GM21717 (cell line): Measurements from ENCODE around the gene DTWD2.
"Not testable (repeated sequence)": the region's sequence is repeated elsewhere in the genome, so short reads cannot be mapped to it uniquely, and the experiment has no call there.

Experiments used
- ATAC-seq: cut with Tn5 transposase; IDR thresholded peaks from one replicate; pipeline ENCODE4 v1.9.1; 2021; ENCODE audit warnings: mild to moderate bottlenecking, moderate library complexity; ENCODE audit not compliant: unreplicated experiment

Gene DTWD2

DNA sequence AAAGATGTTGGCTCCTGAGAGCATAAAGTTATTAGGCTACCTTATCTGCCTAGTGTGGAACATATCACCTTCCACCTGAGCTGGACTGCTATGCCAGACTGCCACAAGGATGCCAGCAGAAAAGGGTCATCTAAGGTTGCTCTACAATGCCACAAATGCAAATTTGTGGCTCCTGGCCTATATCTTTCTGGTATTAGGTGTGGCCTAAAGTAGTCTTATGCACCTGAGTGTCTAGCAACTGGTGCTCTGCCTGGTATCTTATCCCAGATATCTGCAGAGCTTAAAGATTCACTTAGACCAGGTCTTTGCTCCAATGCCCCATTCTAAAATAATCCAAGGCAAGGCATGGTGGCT is 34.7 kb downstream of the DTWD2 start:
- ATAC-seq, result no peak

- ATAC-seq, result no peak
Measured at GRCh38 chr5:118952992-118953651, 35.2 kb downstream of the DTWD2 start.

GRCh38 chr5:118952306-118952705 is 36.0 kb downstream of the DTWD2 start:
- ATAC-seq, result not testable (repeated sequence)

DNA sequence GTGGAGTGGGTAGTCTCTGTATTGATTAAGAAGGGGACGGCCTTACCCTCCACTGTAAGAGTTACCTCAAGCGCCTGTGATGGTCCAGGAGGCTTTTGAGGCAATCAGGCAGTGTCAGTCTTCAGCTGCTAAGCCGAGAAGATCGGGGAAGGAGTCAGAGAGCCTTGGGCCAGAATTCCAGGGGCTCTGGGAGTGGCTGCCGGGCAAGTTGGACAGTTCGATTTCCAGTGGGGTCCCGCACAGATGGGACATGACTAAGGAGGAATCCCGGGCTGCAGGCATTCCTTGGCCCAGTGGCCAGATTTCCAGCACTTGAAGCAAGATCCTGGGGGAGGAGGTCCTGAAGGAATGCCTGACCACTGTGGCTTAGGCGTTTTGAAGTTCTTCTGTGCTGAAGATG is 38.0 kb downstream of the DTWD2 start:
- not testable (repeated sequence) for ATAC-seq

DNA sequence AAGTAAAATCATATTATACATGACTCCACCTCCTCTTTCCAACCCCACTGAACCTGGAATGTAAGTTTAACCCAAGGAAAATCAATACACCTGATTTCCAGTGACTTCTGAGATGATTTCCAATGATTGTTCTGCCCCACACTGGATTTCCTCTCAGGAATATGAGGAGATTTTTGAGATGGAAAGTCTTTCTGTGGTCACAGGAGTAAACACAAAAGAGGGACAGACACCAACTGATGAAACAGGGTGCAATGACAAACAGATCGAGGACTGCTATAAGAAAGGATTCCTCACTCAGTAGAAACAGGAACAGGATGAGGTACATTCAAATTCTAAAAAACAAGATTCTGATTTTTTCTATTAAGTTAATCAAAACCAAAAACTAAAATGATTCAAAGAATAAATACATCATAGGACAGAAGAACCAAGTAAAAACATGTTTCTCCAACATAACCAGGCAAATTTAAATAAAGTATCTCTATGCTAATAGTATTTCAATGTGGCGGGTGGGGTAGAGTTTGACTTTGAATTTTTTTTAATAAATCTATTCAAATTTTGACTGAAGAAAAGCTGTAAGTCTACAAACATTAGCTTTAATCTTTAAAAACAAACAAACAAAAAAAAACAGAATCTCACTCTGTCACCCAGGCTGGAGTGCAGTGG is 42.1 kb downstream of the DTWD2 start:
- ATAC-seq, result no peak

DNA sequence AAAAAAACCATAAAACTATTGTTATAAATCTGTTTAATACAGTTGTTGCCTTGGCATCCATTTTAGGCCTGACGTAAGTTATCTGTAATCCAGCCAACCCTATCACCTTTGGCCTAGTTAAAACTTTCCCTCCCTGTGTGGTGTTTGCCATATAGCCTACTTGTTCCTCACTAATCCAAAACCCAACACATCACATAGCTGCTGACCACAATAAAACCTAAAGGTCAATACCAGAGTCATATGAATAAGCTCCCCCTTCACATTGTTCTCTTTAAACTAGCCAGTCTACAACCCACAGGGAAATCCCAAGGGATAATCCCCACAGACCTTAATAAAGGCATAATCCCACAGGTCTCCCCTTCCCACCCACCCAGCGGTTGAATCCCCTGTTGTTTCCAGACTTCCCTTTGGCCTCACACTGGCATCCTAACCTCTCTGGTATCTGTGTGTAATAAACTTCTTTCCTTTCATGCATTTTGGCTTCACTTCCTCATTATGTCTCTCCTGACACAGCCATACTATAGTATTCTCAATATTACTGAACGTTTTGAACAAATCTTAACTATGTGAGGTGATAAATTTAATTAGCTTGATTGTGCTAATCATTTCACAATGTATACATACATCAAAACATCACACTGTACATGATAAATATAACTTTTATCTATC is 50.8 kb downstream of the DTWD2 start:
- ATAC-seq, result no peak

DNA sequence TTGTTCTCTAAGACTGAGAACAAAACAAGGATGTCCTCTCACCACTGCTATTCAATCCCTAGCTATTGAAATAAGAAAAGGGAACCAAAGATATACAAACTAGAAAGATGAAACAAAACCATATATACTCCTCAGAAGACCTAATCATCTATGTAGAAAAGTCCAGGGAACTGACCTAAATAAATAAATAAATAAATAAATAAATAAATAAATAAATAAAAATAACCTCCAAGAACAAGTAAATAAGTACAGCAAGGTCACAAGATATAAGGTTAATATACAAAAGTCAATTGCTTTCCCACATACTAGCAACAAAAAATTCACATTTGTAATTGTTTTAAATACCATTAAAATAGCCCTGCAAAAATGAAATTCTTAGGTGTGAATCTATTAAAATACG is 54.6 kb downstream of the DTWD2 start:
- ATAC-seq, result no peak

DNA sequence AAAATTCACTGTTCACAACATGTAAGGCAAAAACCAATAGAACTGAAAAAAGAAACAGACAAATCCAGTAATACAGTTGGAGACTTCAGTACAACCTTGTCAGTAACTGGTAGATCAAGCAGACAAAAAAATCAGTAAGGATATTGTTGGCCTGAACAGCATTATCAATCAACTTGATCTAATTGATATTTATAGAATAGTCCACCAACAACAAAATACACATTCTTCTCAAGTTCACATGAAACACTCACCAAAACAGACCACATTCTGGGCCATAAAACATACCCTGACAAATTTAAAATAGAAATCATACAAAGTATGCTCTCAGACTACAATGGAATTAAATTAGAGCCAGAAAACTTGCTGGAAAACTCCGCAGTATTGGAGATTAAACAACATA is 56.8 kb downstream of the DTWD2 start:
- no peak for ATAC-seq

- ATAC-seq, result no peak
Measured at GRCh38 chr5:118924006-118924389, 64.3 kb downstream of the DTWD2 start.

DNA sequence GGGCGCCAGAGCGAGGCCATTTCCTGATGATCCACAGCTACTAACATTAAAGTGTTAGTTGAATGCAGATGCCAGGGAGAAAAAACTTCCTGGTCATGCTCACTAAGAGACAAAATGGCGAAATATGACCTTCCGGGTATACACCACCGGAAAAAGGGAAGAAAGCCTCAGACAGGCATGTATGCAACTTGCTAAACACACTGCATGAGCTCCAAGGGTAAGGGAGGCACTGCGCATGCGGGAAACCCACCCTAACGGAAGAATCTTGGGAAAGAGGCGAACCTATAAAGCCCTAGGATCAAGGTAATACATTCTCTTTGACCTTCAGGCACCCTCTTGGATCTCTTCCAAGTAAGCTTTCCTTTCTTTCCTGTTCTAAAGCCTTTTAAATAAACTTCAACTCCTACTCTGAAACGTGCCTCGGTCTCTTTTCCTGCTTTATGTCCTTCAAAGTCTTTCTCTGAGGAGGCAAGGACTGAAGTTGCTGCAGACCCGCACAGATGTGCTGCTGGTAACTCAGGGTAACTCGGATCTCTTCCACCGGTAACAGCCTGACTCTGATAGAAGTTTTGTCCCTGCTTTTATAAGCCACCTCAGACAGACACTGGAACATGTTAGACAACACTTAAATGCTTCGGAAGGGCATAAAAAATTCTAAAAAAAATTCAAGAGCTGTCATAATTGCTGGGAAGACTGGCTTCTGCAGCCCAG is 64.9 kb downstream of the DTWD2 start:
- ATAC-seq, result no peak

- no peak for ATAC-seq
Measured at GRCh38 chr5:118921866-118922265, 66.5 kb downstream of the DTWD2 start.

DNA sequence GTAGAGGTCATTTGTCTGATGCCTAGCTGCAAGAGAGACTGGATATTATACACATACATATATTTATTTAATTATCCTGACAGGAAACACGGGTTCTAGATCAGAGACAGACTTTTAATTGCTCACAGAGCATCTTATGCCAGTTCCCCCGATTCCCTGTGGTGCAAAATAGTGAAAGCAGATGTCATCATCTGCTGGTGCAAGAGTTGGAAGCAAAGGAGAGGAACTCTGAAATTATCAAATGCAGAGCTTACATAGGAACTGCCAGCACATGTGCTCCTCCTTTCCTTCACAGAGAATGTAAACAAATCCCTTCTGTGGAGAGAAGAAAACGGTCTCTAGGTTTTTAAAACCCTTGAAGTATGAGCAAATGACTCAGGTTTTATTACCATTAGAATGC is 69.3 kb downstream of the DTWD2 start:
- ATAC-seq, result no peak

DNA sequence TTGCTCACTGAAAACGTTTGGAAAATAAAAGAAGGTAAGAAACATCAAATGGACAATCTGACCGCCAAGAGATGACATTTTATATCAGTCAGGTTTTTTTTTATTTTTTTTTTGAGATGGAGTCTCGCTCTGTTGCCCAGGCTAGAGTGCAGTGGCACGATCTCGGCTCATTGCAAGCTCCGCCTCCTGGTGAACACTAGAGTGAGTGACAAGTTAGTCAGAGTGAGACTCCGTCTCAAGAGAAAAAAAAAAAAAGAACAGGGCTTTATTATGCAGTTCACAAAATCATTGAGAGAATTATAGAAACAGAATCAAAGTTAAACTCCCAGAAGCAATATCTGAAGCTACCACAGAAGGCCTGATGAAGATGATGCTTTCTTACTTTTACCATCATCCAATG is 70.1 kb downstream of the DTWD2 start:
- ATAC-seq, result no peak

GRCh38 chr5:118907536-118907935 is 80.8 kb downstream of the DTWD2 start:
- not testable (repeated sequence) for ATAC-seq

DNA sequence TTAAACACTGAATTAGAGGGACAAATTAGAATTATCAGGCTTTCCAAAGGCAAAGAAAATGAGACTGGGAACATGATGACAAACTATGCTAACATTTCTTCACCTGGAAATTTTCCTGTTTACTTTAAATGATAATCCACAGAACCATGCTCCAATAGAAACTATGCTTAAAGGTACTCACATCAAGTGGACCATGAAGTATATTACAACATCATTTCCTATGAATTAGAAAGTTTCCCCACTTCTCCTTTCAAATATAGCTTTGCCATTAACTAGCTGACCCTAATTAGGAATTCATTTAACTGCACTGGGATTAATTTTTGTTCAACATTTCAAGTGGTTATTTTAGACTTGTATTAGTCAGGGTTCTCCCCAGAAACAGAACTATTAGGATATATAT is 81.4 kb downstream of the DTWD2 start:
- no peak for ATAC-seq

DNA sequence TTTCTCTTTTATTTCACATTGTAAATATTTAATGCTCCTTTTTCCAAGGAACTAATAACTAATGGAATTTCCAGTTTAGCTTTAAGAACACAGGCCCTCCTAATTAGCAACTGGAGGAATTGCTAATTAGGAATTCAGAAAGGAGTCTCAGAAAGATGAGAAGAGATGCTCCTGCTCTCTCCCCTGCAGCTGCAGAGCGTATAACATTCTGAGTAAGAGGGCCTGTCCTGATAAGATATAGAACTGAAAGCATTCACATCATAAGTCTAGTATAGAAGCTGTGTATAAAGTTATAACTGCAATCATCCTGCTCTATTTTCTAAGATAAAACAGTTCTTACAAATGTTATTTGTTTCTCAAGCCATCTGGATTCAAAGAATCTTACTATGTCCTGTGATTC is 83.2 kb downstream of the DTWD2 start:
- ATAC-seq, result no peak

GRCh38 chr5:118902656-118903438 is 85.5 kb downstream of the DTWD2 start:
- no peak for ATAC-seq

- no peak for ATAC-seq
Measured at GRCh38 chr5:118894709-118895108, 93.6 kb downstream of the DTWD2 start.

DNA sequence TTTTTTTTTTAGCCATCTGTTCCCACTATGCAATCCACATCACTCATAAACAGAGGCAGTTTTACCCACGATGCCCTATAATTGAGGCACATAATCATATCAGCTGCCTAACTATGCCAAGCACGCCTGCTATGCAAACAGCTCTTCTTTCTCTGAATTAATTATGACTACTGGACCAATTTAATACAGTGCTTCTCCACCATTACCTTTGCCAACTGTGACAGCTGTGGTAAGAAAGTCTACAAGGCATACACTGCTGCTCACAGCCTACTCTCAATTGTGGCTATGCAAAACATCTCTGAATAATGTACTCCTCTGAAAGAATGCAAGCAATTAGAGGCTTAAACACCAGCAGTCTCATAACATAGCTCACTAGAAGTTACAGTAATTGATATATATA is 97.1 kb downstream of the DTWD2 start:
- ATAC-seq, result no peak

GRCh38 chr5:118889165-118889564 is 99.2 kb downstream of the DTWD2 start:
- ATAC-seq, result no peak

DNA sequence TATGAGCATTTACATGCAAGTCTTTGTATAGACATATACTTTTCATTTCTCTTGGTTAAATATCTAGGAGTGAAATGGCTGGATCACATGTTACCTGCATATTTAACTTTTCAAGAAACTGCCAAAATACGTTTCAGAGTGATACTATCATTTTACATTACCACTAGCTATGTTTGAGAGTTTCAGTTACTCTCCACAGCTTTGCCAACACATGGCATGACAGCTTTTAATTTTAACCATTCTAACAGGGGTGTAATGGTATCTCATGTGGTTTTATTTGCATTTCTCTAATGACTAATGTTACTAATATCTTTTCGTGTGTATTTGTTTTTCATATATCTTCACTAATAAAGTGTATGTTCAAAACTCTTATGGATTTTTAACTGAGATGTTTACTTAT is 99.8 kb downstream of the DTWD2 start:
- ATAC-seq, result no peak
